Tibial nerve (tissue), 4 donors: Measurements from ENCODE around the gene BCL2L13.

Experiments
- CTCF ChIP-seq, 5 experiments: fragments of 200-600 bp in 3 of 5; fragments of 450-650 bp in 2 of 5; sonication (generic) in 3 of 5; IDR thresholded peaks; one replicate each; pipeline ENCODE4 v1.5.1; 2016 to 2019; ENCODE audit warnings: antibody characterized with exemption in 5 of 5, mild to moderate bottlenecking in 3 of 5, moderate library complexity in 2 of 5
- EP300 ChIP-seq, 2 donors: sonication (generic); formaldehyde crosslinking; IDR thresholded peaks; one replicate each; pipeline ENCODE4 v1.6.1; 2017; ENCODE audit warnings: antibody characterized with exemption in 2 of 2, mild to moderate bottlenecking in 1 of 2
- POLR2A ChIP-seq, 2 donors: fragments of 450-650 bp; IDR thresholded peaks; one replicate each; pipeline ENCODE4 v1.6.1; 2017; ENCODE audit warnings: antibody characterized with exemption in 2 of 2, mild to moderate bottlenecking in 2 of 2, moderate library complexity in 2 of 2

GRCh38 chr22:17775781-17776465 lies 137.4 kb downstream of the BCL2L13 start:
- TF ChIP-seq POLR2A (IDR thresholded peaks at IDR 0.05) (no peak), CTCF (IDR thresholded peaks at IDR 0.05) (no peak), EP300 (IDR thresholded peaks at IDR 0.05) (no peak)
